HEK293 (cell line): ENCODE results near the gene PUM2.

Source experiments
- MYNN ChIP-seq: fragments of 450-650 bp; formaldehyde crosslinking; IDR thresholded peaks from 2 replicates; pipeline ENCODE4 v1.5.1; 2016; ENCODE audit warnings: missing biosample characterization, missing genetic modification characterization, borderline replicate concordance
- SP2 ChIP-seq: fragments of 450-650 bp; formaldehyde crosslinking; IDR thresholded peaks from 2 replicates; pipeline ENCODE4 v1.5.1; 2016; ENCODE audit warnings: missing biosample characterization, missing genetic modification characterization
- ZBTB21 ChIP-seq: fragments of 450-650 bp; formaldehyde crosslinking; IDR thresholded peaks from 2 replicates; pipeline ENCODE4 v1.5.1; 2017; ENCODE audit warnings: missing biosample characterization, missing genetic modification characterization
- ZBTB48 ChIP-seq: fragments of 450-650 bp; formaldehyde crosslinking; IDR thresholded peaks from 2 replicates; pipeline ENCODE4 v1.5.1; 2016; ENCODE audit warnings: missing biosample characterization, missing genetic modification characterization
- ZNF23 ChIP-seq: fragments of 450-650 bp; formaldehyde crosslinking; IDR thresholded peaks from 2 replicates; pipeline ENCODE4 v1.5.1; 2016; ENCODE audit warnings: missing biosample characterization, missing genetic modification characterization, borderline replicate concordance
- ZNF280C ChIP-seq: fragments of 450-650 bp; formaldehyde crosslinking; IDR thresholded peaks from 2 replicates; pipeline ENCODE4 v1.5.1; 2016; ENCODE audit warnings: missing biosample characterization, missing genetic modification characterization
- ZNF391 ChIP-seq: fragments of 450-650 bp; formaldehyde crosslinking; IDR thresholded peaks from 2 replicates; pipeline ENCODE4 v1.5.1; 2016; ENCODE audit warnings: low read depth, missing biosample characterization, missing genetic modification characterization, borderline replicate concordance
- ZNF639 ChIP-seq: fragments of 450-650 bp; formaldehyde crosslinking; IDR thresholded peaks from 2 replicates; pipeline ENCODE4 v1.5.1; 2016; ENCODE audit warnings: missing biosample characterization, missing genetic modification characterization
- ZNF747 ChIP-seq: fragments of 450-650 bp; formaldehyde crosslinking; IDR thresholded peaks from 2 replicates; pipeline ENCODE4 v1.5.1; 2016; ENCODE audit warnings: missing biosample characterization, missing genetic modification characterization
- TF ChIP-seq, protein P1 (sequence below): fragments of 450-650 bp; formaldehyde crosslinking; IDR thresholded peaks from 2 replicates; pipeline ENCODE4 v1.5.1; 2016; ENCODE audit warnings: missing biosample characterization, missing genetic modification characterization
- TF ChIP-seq, protein P2 (sequence below): fragments of 450-650 bp; formaldehyde crosslinking; IDR thresholded peaks from 2 replicates; pipeline ENCODE4 v1.5.1; 2016; ENCODE audit warnings: missing biosample characterization, missing genetic modification characterization, borderline replicate concordance
- TF ChIP-seq, protein P3 (sequence below): sonication (generic); formaldehyde crosslinking; IDR thresholded peaks from 2 replicates; pipeline ENCODE4 v1.8.1; 2022; ENCODE audit warnings: mild to moderate bottlenecking, moderate library complexity, missing genetic modification reagents
- TF ChIP-seq, protein P4 (sequence below): fragments of 450-650 bp; formaldehyde crosslinking; IDR thresholded peaks from 2 replicates; pipeline ENCODE4 v1.5.1; 2016; ENCODE audit warnings: missing biosample characterization, missing genetic modification characterization, borderline replicate concordance

- TF ChIP-seq, protein P1, sequence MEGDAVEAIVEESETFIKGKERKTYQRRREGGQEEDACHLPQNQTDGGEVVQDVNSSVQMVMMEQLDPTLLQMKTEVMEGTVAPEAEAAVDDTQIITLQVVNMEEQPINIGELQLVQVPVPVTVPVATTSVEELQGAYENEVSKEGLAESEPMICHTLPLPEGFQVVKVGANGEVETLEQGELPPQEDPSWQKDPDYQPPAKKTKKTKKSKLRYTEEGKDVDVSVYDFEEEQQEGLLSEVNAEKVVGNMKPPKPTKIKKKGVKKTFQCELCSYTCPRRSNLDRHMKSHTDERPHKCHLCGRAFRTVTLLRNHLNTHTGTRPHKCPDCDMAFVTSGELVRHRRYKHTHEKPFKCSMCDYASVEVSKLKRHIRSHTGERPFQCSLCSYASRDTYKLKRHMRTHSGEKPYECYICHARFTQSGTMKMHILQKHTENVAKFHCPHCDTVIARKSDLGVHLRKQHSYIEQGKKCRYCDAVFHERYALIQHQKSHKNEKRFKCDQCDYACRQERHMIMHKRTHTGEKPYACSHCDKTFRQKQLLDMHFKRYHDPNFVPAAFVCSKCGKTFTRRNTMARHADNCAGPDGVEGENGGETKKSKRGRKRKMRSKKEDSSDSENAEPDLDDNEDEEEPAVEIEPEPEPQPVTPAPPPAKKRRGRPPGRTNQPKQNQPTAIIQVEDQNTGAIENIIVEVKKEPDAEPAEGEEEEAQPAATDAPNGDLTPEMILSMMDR (tag by site-specific recombination) = no peak
- TF ChIP-seq ZNF747 (tag by site-specific recombination) (no peak), ZNF23 (tag by site-specific recombination) (no peak), ZBTB48 (no peak), ZNF391 (tag by site-specific recombination) (no peak), ZNF280C (tag by site-specific recombination) (no peak), SP2 (no peak), MYNN (tag by site-specific recombination) (no peak), ZNF639 (tag by site-specific recombination) (no peak), ZBTB21 (tag by site-specific recombination) (no peak)
- TF ChIP-seq, protein P2, sequence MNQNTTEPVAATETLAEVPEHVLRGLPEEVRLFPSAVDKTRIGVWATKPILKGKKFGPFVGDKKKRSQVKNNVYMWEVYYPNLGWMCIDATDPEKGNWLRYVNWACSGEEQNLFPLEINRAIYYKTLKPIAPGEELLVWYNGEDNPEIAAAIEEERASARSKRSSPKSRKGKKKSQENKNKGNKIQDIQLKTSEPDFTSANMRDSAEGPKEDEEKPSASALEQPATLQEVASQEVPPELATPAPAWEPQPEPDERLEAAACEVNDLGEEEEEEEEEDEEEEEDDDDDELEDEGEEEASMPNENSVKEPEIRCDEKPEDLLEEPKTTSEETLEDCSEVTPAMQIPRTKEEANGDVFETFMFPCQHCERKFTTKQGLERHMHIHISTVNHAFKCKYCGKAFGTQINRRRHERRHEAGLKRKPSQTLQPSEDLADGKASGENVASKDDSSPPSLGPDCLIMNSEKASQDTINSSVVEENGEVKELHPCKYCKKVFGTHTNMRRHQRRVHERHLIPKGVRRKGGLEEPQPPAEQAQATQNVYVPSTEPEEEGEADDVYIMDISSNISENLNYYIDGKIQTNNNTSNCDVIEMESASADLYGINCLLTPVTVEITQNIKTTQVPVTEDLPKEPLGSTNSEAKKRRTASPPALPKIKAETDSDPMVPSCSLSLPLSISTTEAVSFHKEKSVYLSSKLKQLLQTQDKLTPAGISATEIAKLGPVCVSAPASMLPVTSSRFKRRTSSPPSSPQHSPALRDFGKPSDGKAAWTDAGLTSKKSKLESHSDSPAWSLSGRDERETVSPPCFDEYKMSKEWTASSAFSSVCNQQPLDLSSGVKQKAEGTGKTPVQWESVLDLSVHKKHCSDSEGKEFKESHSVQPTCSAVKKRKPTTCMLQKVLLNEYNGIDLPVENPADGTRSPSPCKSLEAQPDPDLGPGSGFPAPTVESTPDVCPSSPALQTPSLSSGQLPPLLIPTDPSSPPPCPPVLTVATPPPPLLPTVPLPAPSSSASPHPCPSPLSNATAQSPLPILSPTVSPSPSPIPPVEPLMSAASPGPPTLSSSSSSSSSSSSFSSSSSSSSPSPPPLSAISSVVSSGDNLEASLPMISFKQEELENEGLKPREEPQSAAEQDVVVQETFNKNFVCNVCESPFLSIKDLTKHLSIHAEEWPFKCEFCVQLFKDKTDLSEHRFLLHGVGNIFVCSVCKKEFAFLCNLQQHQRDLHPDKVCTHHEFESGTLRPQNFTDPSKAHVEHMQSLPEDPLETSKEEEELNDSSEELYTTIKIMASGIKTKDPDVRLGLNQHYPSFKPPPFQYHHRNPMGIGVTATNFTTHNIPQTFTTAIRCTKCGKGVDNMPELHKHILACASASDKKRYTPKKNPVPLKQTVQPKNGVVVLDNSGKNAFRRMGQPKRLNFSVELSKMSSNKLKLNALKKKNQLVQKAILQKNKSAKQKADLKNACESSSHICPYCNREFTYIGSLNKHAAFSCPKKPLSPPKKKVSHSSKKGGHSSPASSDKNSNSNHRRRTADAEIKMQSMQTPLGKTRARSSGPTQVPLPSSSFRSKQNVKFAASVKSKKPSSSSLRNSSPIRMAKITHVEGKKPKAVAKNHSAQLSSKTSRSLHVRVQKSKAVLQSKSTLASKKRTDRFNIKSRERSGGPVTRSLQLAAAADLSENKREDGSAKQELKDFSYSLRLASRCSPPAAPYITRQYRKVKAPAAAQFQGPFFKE (tag by site-specific recombination) = no peak
- TF ChIP-seq, protein P3, sequence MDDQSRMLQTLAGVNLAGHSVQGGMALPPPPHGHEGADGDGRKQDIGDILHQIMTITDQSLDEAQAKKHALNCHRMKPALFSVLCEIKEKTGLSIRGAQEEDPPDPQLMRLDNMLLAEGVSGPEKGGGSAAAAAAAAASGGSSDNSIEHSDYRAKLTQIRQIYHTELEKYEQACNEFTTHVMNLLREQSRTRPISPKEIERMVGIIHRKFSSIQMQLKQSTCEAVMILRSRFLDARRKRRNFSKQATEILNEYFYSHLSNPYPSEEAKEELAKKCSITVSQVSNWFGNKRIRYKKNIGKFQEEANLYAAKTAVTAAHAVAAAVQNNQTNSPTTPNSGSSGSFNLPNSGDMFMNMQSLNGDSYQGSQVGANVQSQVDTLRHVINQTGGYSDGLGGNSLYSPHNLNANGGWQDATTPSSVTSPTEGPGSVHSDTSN (CRISPR knock-in tag) = no peak
- TF ChIP-seq, protein P4, sequence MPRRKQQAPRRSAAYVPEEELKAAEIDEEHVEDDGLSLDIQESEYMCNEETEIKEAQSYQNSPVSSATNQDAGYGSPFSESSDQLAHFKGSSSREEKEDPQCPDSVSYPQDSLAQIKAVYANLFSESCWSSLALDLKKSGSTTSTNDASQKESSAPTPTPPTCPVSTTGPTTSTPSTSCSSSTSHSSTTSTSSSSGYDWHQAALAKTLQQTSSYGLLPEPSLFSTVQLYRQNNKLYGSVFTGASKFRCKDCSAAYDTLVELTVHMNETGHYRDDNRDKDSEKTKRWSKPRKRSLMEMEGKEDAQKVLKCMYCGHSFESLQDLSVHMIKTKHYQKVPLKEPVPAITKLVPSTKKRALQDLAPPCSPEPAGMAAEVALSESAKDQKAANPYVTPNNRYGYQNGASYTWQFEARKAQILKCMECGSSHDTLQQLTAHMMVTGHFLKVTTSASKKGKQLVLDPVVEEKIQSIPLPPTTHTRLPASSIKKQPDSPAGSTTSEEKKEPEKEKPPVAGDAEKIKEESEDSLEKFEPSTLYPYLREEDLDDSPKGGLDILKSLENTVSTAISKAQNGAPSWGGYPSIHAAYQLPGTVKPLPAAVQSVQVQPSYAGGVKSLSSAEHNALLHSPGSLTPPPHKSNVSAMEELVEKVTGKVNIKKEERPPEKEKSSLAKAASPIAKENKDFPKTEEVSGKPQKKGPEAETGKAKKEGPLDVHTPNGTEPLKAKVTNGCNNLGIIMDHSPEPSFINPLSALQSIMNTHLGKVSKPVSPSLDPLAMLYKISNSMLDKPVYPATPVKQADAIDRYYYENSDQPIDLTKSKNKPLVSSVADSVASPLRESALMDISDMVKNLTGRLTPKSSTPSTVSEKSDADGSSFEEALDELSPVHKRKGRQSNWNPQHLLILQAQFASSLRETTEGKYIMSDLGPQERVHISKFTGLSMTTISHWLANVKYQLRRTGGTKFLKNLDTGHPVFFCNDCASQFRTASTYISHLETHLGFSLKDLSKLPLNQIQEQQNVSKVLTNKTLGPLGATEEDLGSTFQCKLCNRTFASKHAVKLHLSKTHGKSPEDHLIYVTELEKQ (tag by site-specific recombination) = no peak
Observed at GRCh38 chr2:20317690-20318089, 33.0 kb downstream of the PUM2 start.
